Smooth muscle cell (in vitro differentiated cells): ENCODE data around the gene KLK6. TPM values are rescaled to one million over a fixed set of nuclear protein-coding genes. Genes with fewer than 3 reads are reported as not detected.

Experiments used
- DNase-seq: peaks from one replicate; lab custom pipeline; 2025; ENCODE audit not compliant: unreplicated experiment; lab: John Stamatoyannopoulos, UW
- H2AFZ ChIP-seq: fragments of 200-600 bp; sonication (generic); 2 replicates; pipeline ENCODE4 v1.6.0; 2016; ENCODE audit warnings: antibody characterized with exemption, low read depth, mild to moderate bottlenecking
- H3F3A ChIP-seq: fragments of 200-600 bp; sonication (generic); 2 replicates; pipeline ENCODE4 v1.6.0; 2017; ENCODE audit warnings: antibody characterized with exemption, low read depth
- H3K27ac ChIP-seq: fragments of 200-600 bp; sonication (generic); 2 replicates; pipeline ENCODE4 v1.5.1; 2016; ENCODE audit warnings: low read depth, mild to moderate bottlenecking
- H3K27me3 ChIP-seq: fragments of 200-600 bp; sonication (generic); 2 replicates; pipeline ENCODE4 v1.6.1; 2016; ENCODE audit warnings: low read depth, mild to moderate bottlenecking
- H3K36me3 ChIP-seq: fragments of 200-600 bp; sonication (generic); 2 replicates; pipeline ENCODE4 v1.5.1; 2016; ENCODE audit warnings: low read depth
- H3K4me1 ChIP-seq: fragments of 200-600 bp; sonication (generic); 2 replicates; pipeline ENCODE4 v1.5.1; 2016; ENCODE audit warnings: low read depth
- H3K4me2 ChIP-seq: fragments of 200-600 bp; sonication (generic); 2 replicates; pipeline ENCODE4 v1.6.0; 2016; ENCODE audit warnings: mild to moderate bottlenecking
- H3K4me3 ChIP-seq: fragments of 200-600 bp; sonication (generic); 2 replicates; pipeline ENCODE4 v1.5.1; 2016; ENCODE audit warnings: mild to moderate bottlenecking
- H3K79me2 ChIP-seq: fragments of 200-600 bp; sonication (generic); 2 replicates; pipeline ENCODE4 v1.6.0; 2016; ENCODE audit warnings: low read depth, mild to moderate bottlenecking
- H3K9ac ChIP-seq: fragments of 200-600 bp; sonication (generic); 2 replicates; pipeline ENCODE4 v1.6.0; 2016; ENCODE audit warnings: low read depth
- H3K9me3 ChIP-seq: fragments of 200-600 bp; sonication (generic); replicated peaks from 2 replicates; pipeline ENCODE4 v1.5.1; 2016; ENCODE audit warnings: low read depth
- H4K20me1 ChIP-seq: fragments of 200-600 bp; sonication (generic); 2 replicates; pipeline ENCODE4 v1.6.0; 2016; ENCODE audit warnings: low read depth
- CTCF ChIP-seq: fragments of 200-600 bp; sonication (generic); IDR thresholded peaks from 2 replicates; pipeline ENCODE4 v1.5.1; 2017; ENCODE audit warnings: borderline replicate concordance, mild to moderate bottlenecking, antibody characterized with exemption; ENCODE audit not compliant: insufficient read depth, poor library complexity, severe bottlenecking
- WGBS: methylation state at CpG from one replicate; pipeline ENCODE4 v1.1.7; 2016; ENCODE audit warnings: low lambda C conversion rate; 5-methylcytosine and 5-hydroxymethylcytosine counted together
- polyA plus RNA-seq: library from polyadenylated mRNA; unstranded; fragments of >200 nt; fragmentation: Nextera tagmentation; extraction: Ambion mirVana; gene quantifications from 2 replicates; pipeline ENCODE4 v1.2.1, GENCODE V29; 2016
- total RNA-seq: library from RNA; depleted of rRNA; stranded (reverse); fragments of >200 nt; gene quantifications from 2 replicates; pipeline ENCODE4 v1.2.3, GENCODE V29; 2014

Gene KLK6
- total and polyA plus RNA-seq, 2 experiments from 2014 or later, result 7.1 to 20.7 TPM

DNA sequence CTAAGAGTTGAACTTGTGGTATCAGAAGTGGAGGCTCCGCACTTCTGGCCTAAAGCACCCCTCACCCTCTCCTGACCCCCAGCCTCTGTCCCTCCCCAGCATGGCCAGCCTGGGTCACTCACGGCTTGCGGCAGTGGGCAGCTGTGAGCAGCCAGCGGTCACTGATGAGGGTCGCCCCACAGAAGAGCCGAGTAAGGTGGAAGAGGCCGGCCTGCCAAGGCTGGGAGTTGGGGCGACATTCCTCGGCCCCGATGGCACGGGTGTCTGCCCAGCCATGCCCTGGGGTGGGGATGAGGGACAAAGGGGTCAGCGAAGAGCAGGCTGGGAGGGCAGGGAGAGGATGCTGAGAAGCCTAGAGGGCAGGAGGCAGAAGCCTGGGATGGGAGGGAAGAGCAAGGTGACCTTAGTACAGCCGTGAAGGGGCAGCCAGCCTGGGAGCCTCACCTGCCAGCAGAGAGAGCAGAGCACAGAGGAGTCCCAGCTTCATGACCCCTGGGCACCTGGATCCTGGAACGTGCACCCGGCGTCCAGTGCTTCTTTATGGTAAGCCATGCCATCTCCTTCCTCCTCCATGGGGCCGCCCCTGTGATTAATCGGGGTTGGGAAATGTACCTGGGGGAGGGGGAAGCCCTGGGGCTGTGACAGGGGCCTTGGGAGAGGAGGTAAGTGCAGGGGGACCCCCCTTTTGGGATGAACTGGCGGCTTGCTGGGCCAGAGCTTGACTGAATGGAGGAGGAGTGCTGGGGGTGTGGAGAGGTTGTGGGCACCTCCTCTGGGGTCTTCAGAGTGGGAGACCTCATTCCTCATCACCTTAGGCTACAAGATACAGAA, 39.9 kb upstream of the KLK6 start:
- WGBS, result 83% methylated on average over 19 of the region's 19 CpGs
- no peak overlapping the region for H3K9ac ChIP-seq

GRCh38 chr19:51007488-51007887, 38.1 kb upstream of the KLK6 start:
- no peaks in the 10 kb centered on the region for H3K9me3 ChIP-seq
- H3K36me3 ChIP-seq, result no peaks in the 10 kb centered on the region
- H3K4me1 ChIP-seq, result no peaks in the 10 kb centered on the region
- H2AFZ ChIP-seq, result no peak overlapping the region
- DNase-seq, result no peak
- H3K79me2 ChIP-seq, result no peaks in the 10 kb centered on the region
- no peak overlapping the region for H3K9ac ChIP-seq
- no peaks in the 10 kb centered on the region for H4K20me1 ChIP-seq
- H3K27ac ChIP-seq, result no peak overlapping the region
- H3K27me3 ChIP-seq, result peaks cover 15% of the 10 kb centered on the region
- H3K4me3 ChIP-seq, result no peak overlapping the region
- no peak overlapping the region for H3K4me2 ChIP-seq
- 93% methylated on average over 3 of the region's 3 CpGs for WGBS
- no peak for TF ChIP-seq CTCF
- no peaks in the 10 kb centered on the region for H3F3A ChIP-seq

More for the DNA sequence above, 39.9 kb upstream of the KLK6 start:
- H3K9me3 ChIP-seq, result no peaks in the 10 kb centered on the region
- peaks cover 16% of the 10 kb centered on the region for H3K27me3 ChIP-seq
- H2AFZ ChIP-seq, result no peak overlapping the region
- no peak overlapping the region for H3K4me3 ChIP-seq
- TF ChIP-seq CTCF, result no peak
- no peak for DNase-seq
- H3K79me2 ChIP-seq, result no peaks in the 10 kb centered on the region
- H3K4me2 ChIP-seq, result no peak overlapping the region
- no peaks in the 10 kb centered on the region for H3K4me1 ChIP-seq
- H3K27ac ChIP-seq, result no peak overlapping the region
- no peaks in the 10 kb centered on the region for H3F3A ChIP-seq
- H4K20me1 ChIP-seq, result no peaks in the 10 kb centered on the region
- no peaks in the 10 kb centered on the region for H3K36me3 ChIP-seq

- H3K4me2 ChIP-seq, result no peak overlapping the region
- H3F3A ChIP-seq, result no peaks in the 10 kb centered on the region
- H3K4me1 ChIP-seq, result peaks cover 5% of the 10 kb centered on the region
- 54% methylated on average over 8 of the region's 8 CpGs for WGBS
- H2AFZ ChIP-seq, result no peak overlapping the region
- DNase-seq, result no peak
- TF ChIP-seq CTCF, result no peak
- no peaks in the 10 kb centered on the region for H3K9me3 ChIP-seq
- H3K4me3 ChIP-seq, result no peak overlapping the region
- no peak overlapping the region for H3K9ac ChIP-seq
- H4K20me1 ChIP-seq, result no peaks in the 10 kb centered on the region
- H3K79me2 ChIP-seq, result no peaks in the 10 kb centered on the region
- peaks cover 15% of the 10 kb centered on the region for H3K27me3 ChIP-seq
- H3K27ac ChIP-seq, result no peak overlapping the region
- no peaks in the 10 kb centered on the region for H3K36me3 ChIP-seq
Measured at GRCh38 chr19:51006406-51006805, 37.0 kb upstream of the KLK6 start.

- Histone ChIP-seq H3K9me3 (no peaks in the 10 kb centered on the region), H3F3A (no peaks in the 10 kb centered on the region), H3K4me3 (no peak overlapping the region), H3K4me2 (no peak overlapping the region), H3K27me3 (peaks cover 15% of the 10 kb centered on the region), H3K79me2 (no peaks in the 10 kb centered on the region), H4K20me1 (no peaks in the 10 kb centered on the region), H3K4me1 (peaks cover 5% of the 10 kb centered on the region), H2AFZ (no peak overlapping the region), H3K27ac (no peak overlapping the region), H3K36me3 (no peaks in the 10 kb centered on the region), H3K9ac (no peak overlapping the region)
- 97% methylated on average over 1 of the region's 1 CpG for WGBS
- DNase-seq, result no peak
- no peak for TF ChIP-seq CTCF
Measured at GRCh38 chr19:51005248-51005647, 35.9 kb upstream of the KLK6 start.
